NB4 (cell line): ENCODE results near the gene RAB5B.
"Not testable (repeated sequence)": the region's sequence is repeated elsewhere in the genome, so short reads cannot be mapped to it uniquely, and the experiment has no call there.

ENCODE experiments used
- DNase-seq: peaks from one replicate; pipeline ENCODE4 v3.0.0; 2010; ENCODE audit warnings: low read depth
- H3K4me3 ChIP-seq: one replicate; pipeline ENCODE4 v1.5.1; 2011; ENCODE audit warnings: mild to moderate bottlenecking, low read depth, low read length, moderate library complexity
- CTCF ChIP-seq: IDR thresholded peaks from one replicate; pipeline ENCODE4 v1.5.1; 2012; ENCODE audit warnings: low read depth, low read length
- MAX ChIP-seq: IDR thresholded peaks from 2 replicates; pipeline ENCODE4 v1.6.1; 2011; ENCODE audit warnings: low read depth, low read length
- MYC ChIP-seq: IDR thresholded peaks from 2 replicates; pipeline ENCODE4 v1.6.1; 2011; ENCODE audit warnings: low read depth, low read length
- POLR2A ChIP-seq: IDR thresholded peaks from 2 replicates; pipeline ENCODE4 v1.6.1; 2011; ENCODE audit warnings: mild to moderate bottlenecking; ENCODE audit not compliant: insufficient read length; ENCODE audit errors: extremely low read depth

RAB5B gene

GRCh38 chr12:55979069-55979468, 5.2 kb downstream of the RAB5B start:
- peak; percentile 43 for DNase-seq
- no peak overlapping the region for H3K4me3 ChIP-seq
- no peak for TF ChIP-seq MAX
- TF ChIP-seq CTCF, result no peak
- no peak for TF ChIP-seq POLR2A
- TF ChIP-seq MYC, result no peak

- H3K4me3 ChIP-seq, DNase-seq: not testable (repeated sequence)
Measured at GRCh38 chr12:55981882-55982281, 8.0 kb downstream of the RAB5B start.

GRCh38 chr12:55982319-55982936, 8.6 kb downstream of the RAB5B start:
- DNase-seq, result peak; percentile 93
- no peak overlapping the region for H3K4me3 ChIP-seq
- TF ChIP-seq CTCF, result no peak
- TF ChIP-seq MYC, result peak; percentile 40
- TF ChIP-seq POLR2A, result no peak
- TF ChIP-seq MAX, result peak; percentile 55; the same call in 1 of the 2 replicates

- no peak overlapping the region for H3K4me3 ChIP-seq
- peak; percentile 63 for DNase-seq
- TF ChIP-seq POLR2A (no peak), MAX (no peak), MYC (no peak), CTCF (no peak)
Measured at GRCh38 chr12:55983232-55983842, 9.5 kb downstream of the RAB5B start.

GRCh38 chr12:55984861-55985260, 11.0 kb downstream of the RAB5B start:
- TF ChIP-seq MYC, result no peak
- TF ChIP-seq CTCF, result no peak
- no peak for TF ChIP-seq MAX
- no peak for TF ChIP-seq POLR2A
- DNase-seq, result no peak
- no peak overlapping the region for H3K4me3 ChIP-seq

- no peak for TF ChIP-seq MAX
- TF ChIP-seq MYC, result no peak
- no peak for TF ChIP-seq CTCF
- no peak for TF ChIP-seq POLR2A
- DNase-seq, result no peak
- no peak overlapping the region for H3K4me3 ChIP-seq
Measured at GRCh38 chr12:55985341-55985740, 11.5 kb downstream of the RAB5B start.

GRCh38 chr12:55985976-55986375, 12.1 kb downstream of the RAB5B start:
- not testable (repeated sequence) for DNase-seq, H3K4me3 ChIP-seq
